Heart left ventricle (tissue), 13 donors: ENCODE data around the gene VSIG2.

ENCODE experiments used
- CTCF ChIP-seq, 12 donors: fragments of 200-600 bp; sonication (generic) in 4 of 12; IDR thresholded peaks; one replicate each; pipeline versions ENCODE4 v1.5.0 to v1.8.0; 2018 to 2022; ENCODE audit warnings: antibody characterized with exemption in 12 of 12, mild to moderate bottlenecking in 5 of 12
- POLR2A ChIP-seq, 2 donors: fragments of 450-650 bp; IDR thresholded peaks; one replicate each; pipeline ENCODE4 v1.6.1; 2017; ENCODE audit warnings: antibody characterized with exemption in 2 of 2, mild to moderate bottlenecking in 2 of 2, moderate library complexity in 2 of 2
- donor health status: ischemic (EF 13 %, LVEDD 7.1; RV severe dilation, severe dysfunction).
- donor health status: DM: no; HTN: yes; CAD: no.
- donor health status: DM: no; HTN: no; CAD: no.
- donor health status: ischemic (EF 25% LVEDD 6.9; RV normal size, moderate dysfunction).
- donor health status: ischemic (EF 25% LVEDD 5.7; RV mildly dilated, moderate dysfunction).
- donor health status: ischemic (EF 35%, LVEDD 5.7; RV mildly dilated, moderate dysfunction).
- donor health status: nonischemic (EF 11% LVEDD 7.7; RV severe dilation, severe dysfunction).
- donor health status: DM: yes; HTN: yes; CAD: no.
- donor health status: PGD.
- donor health status: ischemic (EF 29% LVEDD 5.4; RV normal size, mild dysfunction).
- donor health status: nonischemic (EF 23%, LVEDD 6.1; RV moderate dilation, normal function).

GRCh38 chr11:124766156-124766555, 14.1 kb upstream of the VSIG2 start:
- no peak for TF ChIP-seq CTCF (IDR thresholded peaks at IDR 0.05)
- no peak for TF ChIP-seq POLR2A (IDR thresholded peaks at IDR 0.05)
